Testis (tissue), 3 donors: ENCODE results near the gene AKAP6. TPM values are rescaled to one million over a fixed set of nuclear protein-coding genes. Genes with fewer than 3 reads are reported as not detected.

Source experiments
- DNase-seq: peaks from one replicate; pipeline ENCODE4 v3.0.0-alpha.2; 2019
- H3K27ac ChIP-seq, 2 donors: fragments of 200-600 bp; sonication (generic); one replicate each; pipeline ENCODE4 v1.5.1; 2019
- H3K27me3 ChIP-seq: fragments of 200-600 bp; sonication (generic); one replicate; pipeline ENCODE4 v1.5.1; 2019
- H3K36me3 ChIP-seq: fragments of 200-600 bp; sonication (generic); one replicate; pipeline ENCODE4 v1.5.1; 2017; ENCODE audit warnings: low read depth; ENCODE audit errors: missing control alignments
- H3K4me1 ChIP-seq: fragments of 200-600 bp; sonication (generic); one replicate; pipeline ENCODE4 v1.5.1; 2019
- H3K4me3 ChIP-seq, 2 donors: fragments of 200-600 bp; sonication (generic); one replicate each; pipeline ENCODE4 v1.5.1; 2017 to 2019
- H3K9me3 ChIP-seq: fragments of 200-600 bp; sonication (generic); one replicate; pipeline ENCODE4 v1.5.1; 2017
- CTCF ChIP-seq, 3 experiments: fragments of 450-650 bp in 2 of 3; fragments of 200-600 bp in 1 of 3; sonication (generic) in 1 of 3; IDR thresholded peaks; one replicate each; pipeline ENCODE4 v1.5.1; 2016 to 2019; ENCODE audit warnings: antibody characterized with exemption in 3 of 3, mild to moderate bottlenecking in 2 of 3, moderate library complexity in 1 of 3
- POLR2A ChIP-seq: fragments of 450-650 bp; IDR thresholded peaks from one replicate; pipeline ENCODE4 v1.6.1; 2017; ENCODE audit warnings: antibody characterized with exemption, mild to moderate bottlenecking, moderate library complexity
- WGBS, 2 donors: methylation state at CpG; one replicate each; pipeline ENCODE4 v1.1.5; 2018; 5-methylcytosine and 5-hydroxymethylcytosine counted together
- intact Hi-C: fragments of 100-400 bp; cut with DNase I; formaldehyde crosslinking; loops from one replicate; pipeline ENCODE4 v1.15.1; 2023; ENCODE audit warnings: low total_unique reads
- polyA plus RNA-seq: library from polyadenylated mRNA; stranded (reverse); fragments of 350-450 nt; fragmentation: Illumina TruSeq; extraction: RNeasy Lipid Tissue Mini Kit (QIAGEN cat#74804); gene quantifications from one replicate; pipeline ENCODE4 v1.2.3, GENCODE V29; 2014; ENCODE audit warnings: low read depth, low replicate concordance; ENCODE audit not compliant: insufficient read depth
- total RNA-seq, 2 donors: library from RNA; depleted of rRNA; stranded (reverse); fragments of >200 nt; gene quantifications; one replicate each; pipeline ENCODE4 v1.2.3, GENCODE V29; 2016

The AKAP6 gene
- total and polyA plus RNA-seq, 3 donors from 2014 or later: 26.6 to 30.9 (median 30.9) TPM

GRCh38 chr14:32414808-32415255 lies 85.7 kb downstream of the AKAP6 start:
- no peaks in the 10 kb centered on the region for H3K9me3 ChIP-seq
- H3K27me3 ChIP-seq: no peaks in the 10 kb centered on the region
- intact Hi-C loops: no loop called here
- H3K4me3 ChIP-seq: no peak overlapping the region
- WGBS, 2 donors: 38 to 43% methylated on average over 3 of the region's 3 CpGs
- no peaks in the 10 kb centered on the region for H3K36me3 ChIP-seq
- no peak for TF ChIP-seq POLR2A
- TF ChIP-seq CTCF (IDR thresholded peaks at IDR 0.05): no peak
- no peak overlapping the region for H3K27ac ChIP-seq
- no peak for DNase-seq
- no peaks in the 10 kb centered on the region for H3K4me1 ChIP-seq

- intact Hi-C loops: no loop called here
- Histone ChIP-seq H3K4me1 (no peaks in the 10 kb centered on the region), H3K27ac (peak overlapping the region in 1 of 2 donors; percentile 59), H3K4me3 (no peak overlapping the region), H3K36me3 (no peaks in the 10 kb centered on the region), H3K9me3 (no peaks in the 10 kb centered on the region), H3K27me3 (no peaks in the 10 kb centered on the region)
- 43 to 46% methylated on average over 4 of the region's 4 CpGs for WGBS, 2 donors
- peak; percentile 25 for DNase-seq
- no peak for TF ChIP-seq POLR2A
- no peak for TF ChIP-seq CTCF (IDR thresholded peaks at IDR 0.05)
Measured at GRCh38 chr14:32417956-32418552, 89.0 kb downstream of the AKAP6 start.

GRCh38 chr14:32419429-32419828 lies 90.3 kb downstream of the AKAP6 start:
- H3K36me3 ChIP-seq: no peaks in the 10 kb centered on the region
- no peak overlapping the region for H3K27ac ChIP-seq
- TF ChIP-seq POLR2A (no peak), CTCF (IDR thresholded peaks at IDR 0.05) (no peak)
- H3K4me3 ChIP-seq: no peak overlapping the region
- no peaks in the 10 kb centered on the region for H3K9me3 ChIP-seq
- intact Hi-C loops: no loop called here
- DNase-seq: no peak
- no peaks in the 10 kb centered on the region for H3K27me3 ChIP-seq
- WGBS, 2 donors: 89 to 91% methylated on average over 1 of the region's 1 CpG
- no peaks in the 10 kb centered on the region for H3K4me1 ChIP-seq

GRCh38 chr14:32421781-32422180 lies 92.7 kb downstream of the AKAP6 start:
- Histone ChIP-seq H3K4me1 (no peaks in the 10 kb centered on the region), H3K27ac (no peak overlapping the region), H3K4me3 (no peak overlapping the region), H3K9me3 (no peaks in the 10 kb centered on the region), H3K27me3 (no peaks in the 10 kb centered on the region), H3K36me3 (no peaks in the 10 kb centered on the region)
- TF ChIP-seq POLR2A (no peak), CTCF (IDR thresholded peaks at IDR 0.05) (no peak)
- 90 to 94% methylated on average over 1 of the region's 1 CpG for WGBS, 2 donors
- no peak for DNase-seq
- intact Hi-C loops: no loop called here

GRCh38 chr14:32422440-32422839 lies 93.3 kb downstream of the AKAP6 start:
- Histone ChIP-seq H3K36me3 (no peaks in the 10 kb centered on the region), H3K4me1 (no peaks in the 10 kb centered on the region), H3K27me3 (no peaks in the 10 kb centered on the region), H3K9me3 (no peaks in the 10 kb centered on the region), H3K4me3 (no peak overlapping the region), H3K27ac (no peak overlapping the region)
- no peak for DNase-seq
- TF ChIP-seq CTCF (IDR thresholded peaks at IDR 0.05) (no peak), POLR2A (no peak)
- intact Hi-C loops: no loop called here
